Stimulated activated memory B cell treated with anti-CD40 and anti-IgM and Interleukin-4, amounts not matched to agents 10 μg/mL and 1 μg/mL and 100 μg/mL, for 72 hours (primary cell): ENCODE results near the gene BHLHE41.

Experiments used
- ATAC-seq: fragments of 150-1000 bp; cut with Tn5 transposase; 2 replicates; pipeline ENCODE4 v1.10.0; 2021
- H3K27ac Mint-ChIP-seq: one replicate; pipeline ENCODE4 v1.8.0; 2022; ENCODE audit warnings: mild to moderate bottlenecking, mixed read lengths
- H3K27me3 Mint-ChIP-seq: one replicate; pipeline ENCODE4 v1.8.0; 2022; ENCODE audit warnings: mixed read lengths
- H3K36me3 Mint-ChIP-seq: one replicate; pipeline ENCODE4 v1.8.0; 2022; ENCODE audit warnings: mixed read lengths
- H3K4me1 Mint-ChIP-seq: one replicate; pipeline ENCODE4 v1.8.0; 2022; ENCODE audit warnings: mixed read lengths
- H3K4me3 Mint-ChIP-seq: one replicate; pipeline ENCODE4 v1.8.0; 2022; ENCODE audit warnings: mild to moderate bottlenecking, moderate library complexity, mixed read lengths
- H3K9me3 Mint-ChIP-seq: one replicate; pipeline ENCODE4 v1.8.0; 2022; ENCODE audit warnings: mixed read lengths

Gene BHLHE41

GRCh38 chr12:26124446-26125399 lies at the start of gene BHLHE41:
BHLHE41 (minus strand) TSS chr12:26125037; CDS start chr12:26124779, 258 bp downstream.
- Mint-ChIP-seq H3K27me3 (no peaks in the 10 kb centered on the region), H3K4me3 (peak within 1 kb of the TSS; percentile 98), H3K27ac (peak within 1 kb of the TSS; percentile 89), H3K36me3 (no peaks in the 10 kb centered on the region), H3K9me3 (no peaks in the 10 kb centered on the region), H3K4me1 (peaks cover 59% of the 10 kb centered on the region)
- peak; percentile 53 for ATAC-seq

- H3K27ac Mint-ChIP-seq, result peak overlapping the region; percentile 56
- peak; percentile 54 for ATAC-seq
- no peaks in the 10 kb centered on the region for H3K27me3 Mint-ChIP-seq
- peaks cover 52% of the 10 kb centered on the region for H3K4me1 Mint-ChIP-seq
- H3K4me3 Mint-ChIP-seq, result peak overlapping the region; percentile 4
- H3K9me3 Mint-ChIP-seq, result no peaks in the 10 kb centered on the region
- peaks cover 7% of the 10 kb centered on the region for H3K36me3 Mint-ChIP-seq
Observed at GRCh38 chr12:26172946-26173552, 48.2 kb upstream of the BHLHE41 start.

- Mint-ChIP-seq H3K4me3 (no peak overlapping the region), H3K4me1 (peaks cover 47% of the 10 kb centered on the region), H3K27ac (peak overlapping the region; percentile 56), H3K36me3 (peaks cover 8% of the 10 kb centered on the region), H3K27me3 (no peaks in the 10 kb centered on the region), H3K9me3 (no peaks in the 10 kb centered on the region)
- no peak for ATAC-seq
Observed at GRCh38 chr12:26172539-26172938, 47.7 kb upstream of the BHLHE41 start.

GRCh38 chr12:26172013-26172412 lies 47.2 kb upstream of the BHLHE41 start:
- Mint-ChIP-seq H3K4me3 (no peak overlapping the region), H3K9me3 (no peaks in the 10 kb centered on the region), H3K36me3 (peaks cover 8% of the 10 kb centered on the region), H3K27me3 (no peaks in the 10 kb centered on the region), H3K27ac (no peak overlapping the region), H3K4me1 (peaks cover 42% of the 10 kb centered on the region)
- no peak for ATAC-seq

GRCh38 chr12:26164118-26164517 lies 39.3 kb upstream of the BHLHE41 start:
- Mint-ChIP-seq H3K36me3 (peaks cover 8% of the 10 kb centered on the region), H3K4me3 (no peak overlapping the region), H3K27ac (peak overlapping the region; percentile 14), H3K9me3 (no peaks in the 10 kb centered on the region), H3K4me1 (peaks cover 52% of the 10 kb centered on the region), H3K27me3 (no peaks in the 10 kb centered on the region)
- no peak for ATAC-seq

GRCh38 chr12:26162905-26163304 lies 38.1 kb upstream of the BHLHE41 start:
- ATAC-seq, result peak; percentile 89
- H3K36me3 Mint-ChIP-seq, result peaks cover 4% of the 10 kb centered on the region
- no peaks in the 10 kb centered on the region for H3K27me3 Mint-ChIP-seq
- H3K4me1 Mint-ChIP-seq, result peaks cover 64% of the 10 kb centered on the region
- H3K27ac Mint-ChIP-seq, result peak overlapping the region; percentile 78
- peaks cover 2% of the 10 kb centered on the region for H3K9me3 Mint-ChIP-seq
- peak overlapping the region; percentile 16 for H3K4me3 Mint-ChIP-seq

GRCh38 chr12:26162174-26162573 lies 37.3 kb upstream of the BHLHE41 start:
- no peak for ATAC-seq
- Mint-ChIP-seq H3K27ac (peak overlapping the region; percentile 78), H3K4me3 (no peak overlapping the region), H3K36me3 (peaks cover 4% of the 10 kb centered on the region), H3K9me3 (peaks cover 2% of the 10 kb centered on the region), H3K4me1 (peaks cover 66% of the 10 kb centered on the region), H3K27me3 (no peaks in the 10 kb centered on the region)

- Mint-ChIP-seq H3K9me3 (peaks cover 2% of the 10 kb centered on the region), H3K4me1 (peaks cover 87% of the 10 kb centered on the region), H3K4me3 (peak overlapping the region; percentile 5), H3K27ac (peak overlapping the region; percentile 73), H3K36me3 (peaks cover 4% of the 10 kb centered on the region), H3K27me3 (no peaks in the 10 kb centered on the region)
- ATAC-seq, result peak; percentile 35
Observed at GRCh38 chr12:26158078-26158764, 33.4 kb upstream of the BHLHE41 start.

GRCh38 chr12:26157001-26157400 lies 32.2 kb upstream of the BHLHE41 start:
- peak overlapping the region; percentile 78 for H3K4me3 Mint-ChIP-seq
- peaks cover 4% of the 10 kb centered on the region for H3K36me3 Mint-ChIP-seq
- no peak for ATAC-seq
- H3K27me3 Mint-ChIP-seq, result no peaks in the 10 kb centered on the region
- H3K9me3 Mint-ChIP-seq, result peaks cover 2% of the 10 kb centered on the region
- peak overlapping the region; percentile 90 for H3K27ac Mint-ChIP-seq
- H3K4me1 Mint-ChIP-seq, result peaks cover 85% of the 10 kb centered on the region

- Mint-ChIP-seq H3K36me3 (peaks cover 4% of the 10 kb centered on the region), H3K27ac (peak overlapping the region; percentile 90), H3K4me1 (peaks cover 78% of the 10 kb centered on the region), H3K4me3 (peak overlapping the region; percentile 78), H3K27me3 (no peaks in the 10 kb centered on the region), H3K9me3 (peaks cover 2% of the 10 kb centered on the region)
- peak; percentile 95 for ATAC-seq
Observed at GRCh38 chr12:26156201-26156871, 31.5 kb upstream of the BHLHE41 start.

- peaks cover 4% of the 10 kb centered on the region for H3K36me3 Mint-ChIP-seq
- peaks cover 65% of the 10 kb centered on the region for H3K4me1 Mint-ChIP-seq
- peaks cover 2% of the 10 kb centered on the region for H3K9me3 Mint-ChIP-seq
- H3K4me3 Mint-ChIP-seq, result no peak overlapping the region
- ATAC-seq, result no peak
- no peak overlapping the region for H3K27ac Mint-ChIP-seq
- no peaks in the 10 kb centered on the region for H3K27me3 Mint-ChIP-seq
Observed at GRCh38 chr12:26153421-26154154, 28.8 kb upstream of the BHLHE41 start.

- Mint-ChIP-seq H3K36me3 (no peaks in the 10 kb centered on the region), H3K27ac (peak overlapping the region; percentile 56), H3K4me3 (no peak overlapping the region), H3K4me1 (peaks cover 57% of the 10 kb centered on the region), H3K9me3 (no peaks in the 10 kb centered on the region), H3K27me3 (no peaks in the 10 kb centered on the region)
- no peak for ATAC-seq
Observed at GRCh38 chr12:26152507-26153102, 27.8 kb upstream of the BHLHE41 start.

GRCh38 chr12:26150736-26151450 lies 26.1 kb upstream of the BHLHE41 start:
- H3K4me1 Mint-ChIP-seq, result peaks cover 44% of the 10 kb centered on the region
- no peak overlapping the region for H3K27ac Mint-ChIP-seq
- no peak for ATAC-seq
- no peak overlapping the region for H3K4me3 Mint-ChIP-seq
- H3K36me3 Mint-ChIP-seq, result no peaks in the 10 kb centered on the region
- no peaks in the 10 kb centered on the region for H3K9me3 Mint-ChIP-seq
- H3K27me3 Mint-ChIP-seq, result no peaks in the 10 kb centered on the region
